SJCRH30 (cell line): ENCODE measurements around the gene TYROBP. TPM values are rescaled to one million over a fixed set of nuclear protein-coding genes. Genes with fewer than 3 reads are reported as not detected.
"Not testable (repeated sequence)": the region's sequence is repeated elsewhere in the genome, so short reads cannot be mapped to it uniquely, and the experiment has no call there.

Source experiments
- DNase-seq, 2 experiments: peaks; one replicate each; pipeline ENCODE4 v3.0.0-alpha.2; 2015 to 2020
- H3K27ac ChIP-seq: fragments of 250-450 bp; sonication (Bioruptor Pico); 2 replicates; pipeline ENCODE4 v1.5.1; 2020; ENCODE audit warnings: mild to moderate bottlenecking, moderate library complexity
- H3K27me3 ChIP-seq: fragments of 250-450 bp; sonication (Bioruptor Pico); 2 replicates; pipeline ENCODE4 v1.5.1; 2020; ENCODE audit warnings: mild to moderate bottlenecking, moderate library complexity
- H3K36me3 ChIP-seq: fragments of 250-450 bp; sonication (Bioruptor Pico); 2 replicates; pipeline ENCODE4 v1.5.1; 2020; ENCODE audit warnings: mild to moderate bottlenecking, moderate library complexity
- H3K4me1 ChIP-seq: fragments of 250-450 bp; sonication (Bioruptor Pico); 2 replicates; pipeline ENCODE4 v1.5.1; 2020; ENCODE audit warnings: mild to moderate bottlenecking, moderate library complexity
- H3K4me3 ChIP-seq: fragments of 250-450 bp; sonication (Bioruptor Pico); 2 replicates; pipeline ENCODE4 v1.5.1; 2020; ENCODE audit warnings: mild to moderate bottlenecking, moderate library complexity
- H3K9me3 ChIP-seq: fragments of 250-450 bp; sonication (Bioruptor Pico); replicated peaks from 2 replicates; pipeline ENCODE4 v1.5.1; 2020; ENCODE audit warnings: mild to moderate bottlenecking, moderate library complexity
- total RNA-seq: library from RNA; depleted of rRNA; stranded (reverse); fragments of >200 nt; shearing (Covaris generic); gene quantifications from 2 replicates; pipeline ENCODE4 v1.2.3, GENCODE V29; 2014; rRNA removed

The TYROBP gene
- not detected in 2 replicates for total RNA-seq

GRCh38 chr19:35908010-35908441 lies at the start of gene TYROBP:
TYROBP (minus strand) TSS chr19:35908295; CDS start chr19:35908228, 67 bp downstream.
- Histone ChIP-seq H3K9me3 (no peaks in the 10 kb centered on the region), H3K27me3 (peaks cover 4% of the 10 kb centered on the region; the same call in 1 of the 2 replicates), H3K27ac (no peak within 1 kb of the TSS), H3K4me1 (peaks cover 14% of the 10 kb centered on the region), H3K36me3 (no peaks in the 10 kb centered on the region), H3K4me3 (no peak within 1 kb of the TSS)
- no peak for DNase-seq

GRCh38 chr19:35957411-35957810 lies 49.3 kb upstream of the TYROBP start:
- DNase-seq: not testable (repeated sequence)

GRCh38 chr19:35955881-35956634 lies 48.0 kb upstream of the TYROBP start:
- Histone ChIP-seq H3K9me3 (no peaks in the 10 kb centered on the region; the same call in 1 of the 2 replicates), H3K27me3 (no peaks in the 10 kb centered on the region), H3K4me3 (no peak overlapping the region), H3K27ac (no peak overlapping the region), H3K4me1 (no peaks in the 10 kb centered on the region), H3K36me3 (no peaks in the 10 kb centered on the region)
- no peak for DNase-seq

More at GRCh38 chr19:35957411-35957810, 49.3 kb upstream of the TYROBP start:
- not testable (repeated sequence) for H3K27me3 ChIP-seq, H3K9me3 ChIP-seq, H3K36me3 ChIP-seq, H3K4me3 ChIP-seq, H3K4me1 ChIP-seq, H3K27ac ChIP-seq

- peak in 1 of 2 experiments; percentile 29 for DNase-seq
- H3K4me3 ChIP-seq: no peak overlapping the region
Measured at GRCh38 chr19:35949131-35949530, 41.0 kb upstream of the TYROBP start.

GRCh38 chr19:35946203-35946602 lies 38.1 kb upstream of the TYROBP start:
- no peak overlapping the region for H3K4me3 ChIP-seq
- H3K36me3 ChIP-seq: no peaks in the 10 kb centered on the region
- no peak for DNase-seq
- no peaks in the 10 kb centered on the region for H3K27me3 ChIP-seq
- no peak overlapping the region for H3K27ac ChIP-seq
- no peaks in the 10 kb centered on the region for H3K4me1 ChIP-seq
- no peaks in the 10 kb centered on the region for H3K9me3 ChIP-seq

More at GRCh38 chr19:35949131-35949530, 41.0 kb upstream of the TYROBP start:
- Histone ChIP-seq H3K4me1 (no peaks in the 10 kb centered on the region), H3K27ac (no peak overlapping the region), H3K36me3 (no peaks in the 10 kb centered on the region), H3K9me3 (no peaks in the 10 kb centered on the region), H3K27me3 (no peaks in the 10 kb centered on the region)

GRCh38 chr19:35945121-35945790 lies 37.2 kb upstream of the TYROBP start:
- Histone ChIP-seq H3K27me3 (no peaks in the 10 kb centered on the region), H3K27ac (no peak overlapping the region), H3K36me3 (no peaks in the 10 kb centered on the region), H3K4me1 (no peaks in the 10 kb centered on the region), H3K9me3 (no peaks in the 10 kb centered on the region), H3K4me3 (no peak overlapping the region)
- DNase-seq: no peak

GRCh38 chr19:35944556-35944955 lies 36.5 kb upstream of the TYROBP start:
- no peaks in the 10 kb centered on the region for H3K9me3 ChIP-seq
- no peak for DNase-seq
- no peaks in the 10 kb centered on the region for H3K36me3 ChIP-seq
- H3K4me1 ChIP-seq: no peaks in the 10 kb centered on the region
- H3K27me3 ChIP-seq: no peaks in the 10 kb centered on the region
- no peak overlapping the region for H3K4me3 ChIP-seq
- H3K27ac ChIP-seq: no peak overlapping the region

GRCh38 chr19:35943321-35944301 lies 35.5 kb upstream of the TYROBP start:
- H3K27ac ChIP-seq: no peak overlapping the region
- DNase-seq: no peak
- H3K4me1 ChIP-seq: no peaks in the 10 kb centered on the region
- no peaks in the 10 kb centered on the region for H3K36me3 ChIP-seq
- no peaks in the 10 kb centered on the region for H3K9me3 ChIP-seq
- no peaks in the 10 kb centered on the region for H3K27me3 ChIP-seq
- no peak overlapping the region for H3K4me3 ChIP-seq

GRCh38 chr19:35942235-35942634 lies 34.1 kb upstream of the TYROBP start:
- H3K9me3 ChIP-seq: no peaks in the 10 kb centered on the region
- no peak for DNase-seq
- no peaks in the 10 kb centered on the region for H3K27me3 ChIP-seq

GRCh38 chr19:35940839-35941238 lies 32.7 kb upstream of the TYROBP start:
- Histone ChIP-seq H3K27ac (no peak overlapping the region), H3K27me3 (no peaks in the 10 kb centered on the region), H3K4me1 (peaks cover 7% of the 10 kb centered on the region; the same call in 1 of the 2 replicates), H3K9me3 (no peaks in the 10 kb centered on the region), H3K4me3 (no peak overlapping the region), H3K36me3 (no peaks in the 10 kb centered on the region)
- DNase-seq: no peak

More at GRCh38 chr19:35942235-35942634, 34.1 kb upstream of the TYROBP start:
- Histone ChIP-seq H3K36me3 (no peaks in the 10 kb centered on the region), H3K27ac (no peak overlapping the region), H3K4me1 (peaks cover under 1% of the 10 kb centered on the region; the same call in 1 of the 2 replicates), H3K4me3 (no peak overlapping the region)

GRCh38 chr19:35940078-35940775 lies 32.1 kb upstream of the TYROBP start:
- no peak overlapping the region for H3K27ac ChIP-seq
- peaks cover 7% of the 10 kb centered on the region; the same call in 1 of the 2 replicates for H3K4me1 ChIP-seq
- no peak for DNase-seq
- H3K36me3 ChIP-seq: no peaks in the 10 kb centered on the region
- no peaks in the 10 kb centered on the region for H3K27me3 ChIP-seq
- H3K9me3 ChIP-seq: no peaks in the 10 kb centered on the region
- H3K4me3 ChIP-seq: no peak overlapping the region

- H3K27me3 ChIP-seq: no peaks in the 10 kb centered on the region
- H3K27ac ChIP-seq: no peak overlapping the region
- H3K4me1 ChIP-seq: peaks cover 7% of the 10 kb centered on the region; the same call in 1 of the 2 replicates
- no peaks in the 10 kb centered on the region for H3K9me3 ChIP-seq
- DNase-seq: no peak
- no peaks in the 10 kb centered on the region for H3K36me3 ChIP-seq
- no peak overlapping the region for H3K4me3 ChIP-seq
Measured at GRCh38 chr19:35939307-35940077, 31.4 kb upstream of the TYROBP start.
